T-helper 2 cell treated with Interferon-gamma antibody and Interleukin-4, amounts not matched to agents 100 ng/mL and 5 ng/mL, for 36 hours (primary cell): ENCODE results near the gene LRRC59. TPM values are rescaled to one million over a fixed set of nuclear protein-coding genes. Genes with fewer than 3 reads are reported as not detected.

Experiments
- intact Hi-C: fragments of 100-400 bp; cut with micrococcal nuclease; formaldehyde crosslinking; loops from one replicate; pipeline ENCODE4 v1.15.1; 2023
- total RNA-seq: library from RNA; stranded (reverse); gene quantifications from 2 replicates; pipeline ENCODE4 v1.2.3, GENCODE V29; 2022

LRRC59 gene
- total RNA-seq, 1 donor from 2014 or later: 92.8 TPM

DNA sequence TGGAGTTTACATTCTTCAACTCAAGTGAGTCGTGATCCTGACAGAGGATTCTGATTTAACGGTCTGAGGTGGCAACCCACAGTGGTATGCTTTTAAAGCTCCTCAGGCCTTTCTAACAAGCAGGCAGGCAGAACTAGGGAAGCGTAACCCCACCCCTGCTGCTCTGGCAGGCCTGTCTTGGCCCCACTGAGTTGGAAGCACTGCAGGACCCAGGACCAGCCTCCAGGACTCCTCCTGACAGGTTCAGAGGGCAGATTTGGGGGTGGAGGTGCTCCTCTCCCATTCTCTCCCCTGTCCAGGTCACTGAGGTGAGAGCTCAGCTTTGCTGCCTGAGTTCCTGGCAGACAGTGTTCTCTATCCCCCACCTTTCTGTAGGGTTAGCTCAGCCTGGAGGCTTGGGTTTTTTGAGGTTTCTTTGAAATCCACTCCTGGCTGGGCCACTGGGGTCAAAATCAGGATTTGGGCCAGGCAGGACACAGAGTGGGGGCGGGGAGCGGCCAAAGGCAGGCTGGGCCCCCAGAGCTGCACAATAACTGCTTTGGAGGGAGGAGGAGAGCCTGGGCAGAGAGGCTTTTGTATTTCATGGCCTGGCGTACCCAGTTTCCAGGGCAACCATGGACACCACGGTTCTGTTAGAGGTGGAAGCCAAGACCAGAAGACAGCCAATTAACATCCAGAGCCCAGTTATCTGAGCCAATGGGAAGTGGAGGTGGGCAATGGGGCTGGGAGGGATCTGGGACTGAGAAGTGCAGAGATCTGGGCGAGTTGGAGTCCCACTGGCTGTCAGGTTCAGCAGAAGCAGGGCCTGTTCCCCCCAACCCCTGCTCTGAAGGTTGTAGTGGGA is 33.9 kb downstream of the LRRC59 start:
- intact Hi-C loops: loop anchor here (2.0 kb wide), 1 partner anchor 33 kb away; the partner anchor contains the start of gene LRRC59

DNA sequence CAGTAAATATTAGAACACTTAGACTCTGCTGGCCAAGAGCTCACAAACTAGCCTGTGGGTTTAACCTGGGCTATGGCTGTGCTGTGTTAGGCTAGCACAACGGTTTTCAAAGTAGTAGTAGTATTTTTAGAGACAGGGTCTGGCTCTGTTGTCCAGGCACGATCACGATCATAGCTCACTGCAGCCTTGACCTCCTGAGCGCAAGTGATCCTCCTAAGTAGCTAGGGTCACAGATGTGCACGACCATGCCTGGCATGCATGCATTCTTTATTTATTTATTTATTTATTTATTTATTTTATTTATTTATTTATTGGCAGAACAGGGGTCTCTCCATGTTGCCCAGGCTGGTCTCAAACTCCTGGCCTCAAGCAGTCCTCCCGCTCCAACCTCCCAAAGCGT is 34.7 kb downstream of the LRRC59 start:
- intact Hi-C loops: loop anchor here (1.0 to 2.0 kb wide), 2 partner anchors 34 to 117 kb away; partner anchors contain the start of gene LRRC59

DNA sequence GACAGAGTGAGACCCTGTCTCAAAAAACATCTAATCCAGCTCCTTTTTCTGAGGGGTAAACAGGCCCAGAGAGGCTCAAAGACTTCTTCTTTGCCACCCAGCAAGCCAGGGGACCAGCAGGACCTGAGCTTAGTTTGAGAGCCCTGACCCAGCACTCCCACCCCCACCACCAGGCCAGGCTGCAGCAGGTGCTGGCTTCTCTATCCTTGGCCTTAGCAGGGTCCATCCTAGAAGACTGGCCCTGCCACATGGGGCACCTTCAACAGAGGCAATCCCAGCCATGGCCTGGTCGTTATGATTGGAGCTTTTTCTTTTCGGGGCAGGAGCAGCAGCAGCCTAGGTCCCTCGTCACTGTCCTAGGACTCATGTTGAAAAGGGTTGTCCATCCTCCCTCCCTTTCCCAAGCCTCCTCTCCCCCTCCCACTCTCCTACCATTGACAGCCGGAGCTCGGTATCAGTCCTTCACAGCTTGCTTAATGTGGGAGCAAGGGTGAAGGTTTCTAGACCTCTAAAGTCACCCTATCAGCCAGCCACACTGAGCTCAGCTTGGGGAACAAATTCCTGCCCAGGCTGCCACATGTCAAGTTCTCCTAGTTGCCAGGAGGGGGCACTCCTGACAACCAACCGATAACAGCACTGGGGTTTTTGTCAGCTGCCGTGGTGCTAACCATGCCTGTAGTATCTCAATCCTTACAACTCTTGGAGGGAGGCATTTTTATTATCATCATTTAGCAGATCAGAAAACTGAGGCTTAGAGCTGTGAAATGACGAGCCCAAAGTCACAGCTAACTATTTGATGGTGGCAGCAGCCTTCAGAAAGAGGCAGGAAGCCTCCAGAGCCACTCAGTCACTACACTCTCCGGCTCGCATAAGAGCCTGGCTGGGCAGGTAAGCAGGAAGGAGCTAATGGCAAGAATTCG is 35.5 kb downstream of the LRRC59 start:
- intact Hi-C loops: loop anchor here (1.0 to 2.0 kb wide), 2 partner anchors 35 to 117 kb away; partner anchors contain the start of gene LRRC59

DNA sequence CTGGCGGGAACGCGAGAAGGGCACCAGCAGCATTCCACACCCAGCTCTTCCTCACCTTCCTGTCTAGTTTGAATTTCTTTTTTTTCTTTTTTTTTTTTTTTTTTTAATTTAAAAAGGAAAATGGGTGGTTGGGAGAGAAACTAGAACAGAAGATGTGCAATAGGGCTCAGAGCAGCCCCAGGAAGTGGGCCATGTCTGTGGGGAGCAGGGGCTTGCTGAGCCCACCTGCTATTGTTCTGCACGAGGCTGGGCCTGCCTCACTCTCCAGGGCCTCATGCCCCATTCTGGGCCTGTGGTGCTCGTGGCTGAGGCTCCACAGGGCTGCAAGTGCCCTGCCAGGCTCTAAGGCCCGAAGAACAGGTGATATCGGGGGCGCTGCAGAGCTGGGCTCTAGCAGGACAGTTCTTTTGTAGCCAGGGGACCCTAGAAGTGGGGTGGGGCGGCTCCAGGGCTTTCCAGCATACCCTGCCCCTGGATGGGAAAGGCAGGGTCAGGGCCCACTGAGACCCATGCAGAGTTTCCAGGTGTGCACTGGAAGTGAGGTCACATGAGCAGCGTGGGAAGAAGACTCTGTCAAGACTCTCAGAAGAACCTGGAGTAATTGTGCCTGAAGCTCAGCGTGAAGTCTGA is 36.7 kb downstream of the LRRC59 start:
- intact Hi-C loops: no loop called here

DNA sequence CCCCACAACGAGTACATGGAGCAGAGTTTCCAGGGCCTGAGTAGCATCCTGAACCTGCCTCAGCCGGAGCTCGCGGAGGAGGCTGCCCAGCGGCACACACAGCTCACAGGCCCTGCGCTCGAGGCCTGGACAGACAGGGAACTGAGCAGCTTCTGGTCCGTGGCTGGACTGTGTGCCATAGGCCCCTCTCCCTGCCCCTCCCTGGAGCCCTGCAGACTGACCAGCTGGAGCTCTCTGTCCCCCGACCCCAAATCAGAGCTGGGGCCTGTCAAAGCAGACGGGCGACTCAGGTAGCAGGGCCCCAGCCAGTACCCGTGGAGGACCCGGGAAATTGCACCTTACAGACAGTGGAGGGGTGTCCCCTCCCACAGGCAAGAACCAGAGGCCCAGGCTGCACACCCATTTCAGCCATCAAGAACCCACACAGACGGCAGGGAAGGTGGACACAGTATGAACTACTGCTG is 37.3 kb downstream of the LRRC59 start:
- intact Hi-C loops: no loop called here

DNA sequence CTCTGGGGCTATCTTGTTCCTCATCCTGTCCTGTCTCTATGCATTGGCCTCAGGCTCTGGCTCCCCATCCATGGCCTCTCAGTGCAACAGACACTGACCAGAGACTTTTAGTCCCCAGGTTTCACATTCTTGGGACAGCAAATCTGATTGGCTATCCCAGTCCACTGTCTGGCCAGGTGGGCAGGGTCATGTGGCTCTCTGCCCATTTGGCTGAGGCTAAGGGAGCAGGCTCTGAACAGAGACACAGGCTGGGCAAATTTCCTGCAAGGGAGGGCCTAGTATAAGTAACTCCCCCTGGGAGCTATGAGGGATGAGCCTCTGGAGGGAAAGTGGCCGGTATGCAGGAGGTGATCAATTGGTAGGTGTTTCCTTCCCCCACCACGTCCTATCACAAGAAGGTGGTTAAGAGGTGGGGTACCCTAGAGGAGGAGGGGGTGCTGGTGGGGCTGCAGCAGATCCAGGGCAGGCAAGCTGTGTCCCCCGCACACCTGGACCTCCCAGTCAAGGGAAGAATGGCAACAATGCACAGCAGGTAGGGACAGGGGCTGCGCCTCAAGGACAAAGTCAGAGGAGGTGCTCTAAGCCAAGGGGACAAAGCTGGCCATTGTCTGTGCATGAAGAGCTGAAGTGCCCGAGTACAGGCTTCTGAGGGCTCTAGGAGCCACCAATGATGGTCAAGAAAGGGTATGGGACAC is 38.2 kb downstream of the LRRC59 start:
- intact Hi-C loops: no loop called here

DNA sequence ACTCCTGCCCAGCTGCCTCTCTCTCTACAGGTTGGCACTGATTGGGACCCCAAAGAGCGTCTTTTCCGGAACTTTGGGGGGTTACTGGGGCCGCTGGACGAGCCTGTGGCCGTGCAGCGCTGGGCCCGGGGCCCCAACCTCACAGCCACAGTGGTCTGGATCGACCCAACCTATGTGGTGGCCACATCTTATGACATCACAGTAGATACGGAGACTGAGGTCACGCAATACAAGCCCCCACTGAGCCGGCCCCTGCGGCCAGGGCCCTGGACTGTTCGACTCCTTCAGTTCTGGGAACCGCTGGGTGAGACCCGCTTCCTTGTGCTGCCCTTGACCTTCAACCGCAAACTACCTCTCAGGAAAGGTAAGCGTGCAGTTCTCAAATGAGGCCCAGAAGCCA is 39.1 kb downstream of the LRRC59 start:
- intact Hi-C loops: no loop called here

DNA sequence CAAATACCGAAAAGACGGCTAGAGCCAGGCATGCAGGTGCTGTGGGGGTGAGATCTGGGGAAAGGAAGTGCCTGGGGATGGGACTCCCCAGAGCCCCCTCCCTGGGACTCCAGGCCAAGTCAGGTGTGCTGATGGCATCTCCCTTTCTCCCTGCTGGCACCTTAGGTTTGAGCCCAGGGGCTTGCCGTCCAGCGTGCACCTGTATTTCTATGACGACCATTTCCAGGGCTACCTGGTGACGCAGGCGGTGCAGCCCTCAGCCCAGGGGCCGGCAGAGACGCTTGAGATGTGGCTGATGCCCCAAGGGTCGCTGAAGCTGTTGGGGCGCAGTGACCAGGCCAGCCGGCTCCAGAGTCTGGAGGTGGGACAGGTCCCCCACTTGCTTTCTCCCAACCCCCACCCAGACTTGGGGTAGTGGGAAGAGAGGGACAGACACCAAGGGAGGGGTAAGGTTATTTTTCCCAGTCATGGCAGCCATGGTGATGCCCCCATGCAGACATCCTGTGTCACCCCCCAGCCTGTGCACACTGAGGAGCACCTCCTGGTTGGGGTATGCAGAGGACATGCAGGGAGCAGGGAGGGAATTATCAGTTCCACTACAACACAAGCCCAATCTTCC is 40.3 kb downstream of the LRRC59 start:
- intact Hi-C loops: no loop called here

DNA sequence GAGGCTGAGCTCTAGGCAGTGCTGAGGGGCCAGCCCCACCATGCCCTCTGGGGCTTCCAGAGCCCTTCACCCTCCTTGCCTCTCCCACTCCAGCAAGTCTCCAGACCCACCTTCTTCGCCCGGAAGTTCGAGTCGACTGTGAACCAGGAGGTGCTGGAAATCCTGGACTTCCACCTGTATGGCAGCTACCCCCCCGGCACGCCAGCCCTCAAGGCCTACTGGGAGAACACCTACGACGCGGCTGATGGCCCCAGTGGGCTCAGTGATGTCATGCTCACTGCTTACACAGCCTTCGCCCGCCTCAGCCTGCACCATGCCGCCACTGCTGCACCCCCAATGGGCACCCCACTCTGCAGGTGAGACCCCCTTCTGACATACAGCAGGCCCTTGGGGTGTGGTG is 40.9 kb downstream of the LRRC59 start:
- intact Hi-C loops: no loop called here

DNA sequence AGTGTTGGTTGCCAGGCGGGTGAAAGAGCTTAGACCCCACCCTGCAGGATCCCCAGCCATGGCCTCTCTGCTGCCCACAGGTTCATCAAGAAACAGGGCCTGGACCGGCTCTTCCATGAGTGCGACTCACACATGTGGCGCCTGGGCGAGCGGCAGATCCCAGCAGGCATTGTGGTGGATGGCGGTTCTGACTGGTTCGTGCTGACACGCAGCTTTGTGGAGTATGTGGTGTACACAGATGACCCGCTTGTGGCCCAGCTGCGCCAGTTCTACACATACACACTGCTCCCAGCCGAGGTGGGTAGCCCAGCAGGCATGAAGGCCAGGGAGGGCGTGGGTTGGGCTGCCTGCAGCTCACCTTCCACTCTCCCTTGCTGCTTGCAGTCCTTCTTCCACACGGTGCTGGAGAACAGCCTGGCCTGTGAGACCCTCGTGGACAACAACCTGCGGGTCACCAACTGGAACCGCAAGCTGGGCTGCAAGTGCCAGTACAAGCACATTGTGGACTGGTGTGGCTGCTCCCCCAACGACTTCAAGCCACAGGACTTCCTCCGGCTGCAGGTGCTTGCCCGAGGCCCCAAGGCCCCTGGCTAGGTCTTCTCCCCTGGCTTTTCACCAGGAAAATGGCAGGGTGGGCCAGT is 41.5 kb downstream of the LRRC59 start:
- intact Hi-C loops: no loop called here

DNA sequence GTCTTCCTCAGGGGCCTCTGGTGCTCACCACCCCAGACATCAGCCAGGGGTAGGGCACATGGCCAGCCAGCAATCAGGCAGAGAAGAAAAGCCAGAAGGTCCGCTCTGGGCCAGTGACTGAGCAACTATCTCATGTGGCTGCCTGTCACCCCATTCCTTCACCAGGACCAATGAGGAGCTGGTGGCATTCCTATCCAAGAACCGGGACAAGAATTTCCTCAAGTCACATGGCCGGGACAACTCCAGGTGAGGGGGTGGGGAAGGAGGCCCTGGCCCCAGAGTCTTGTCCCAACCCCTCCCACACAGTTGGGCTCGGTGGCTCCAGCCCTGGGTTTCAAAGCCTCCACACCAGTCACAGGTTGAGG is 42.0 kb downstream of the LRRC59 start:
- intact Hi-C loops: no loop called here

DNA sequence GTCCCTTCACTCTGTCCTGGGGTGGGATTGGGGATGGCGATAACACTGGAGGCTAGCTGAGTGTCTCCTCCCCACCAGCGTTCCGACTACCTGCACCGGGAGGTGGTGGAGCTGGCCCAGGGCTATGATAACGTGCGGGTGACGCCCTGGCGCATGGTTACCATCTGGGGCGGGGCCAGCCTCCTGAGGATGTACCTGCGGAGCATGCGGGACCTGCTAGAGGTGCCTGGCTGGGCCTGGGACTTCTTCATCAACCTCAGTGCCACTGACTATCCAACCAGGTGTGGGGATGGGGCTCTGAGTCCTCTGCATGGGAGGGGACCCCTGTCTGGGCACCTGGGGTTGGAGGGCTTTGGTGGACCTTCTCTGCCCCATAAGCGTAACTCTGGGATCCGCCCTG is 42.5 kb downstream of the LRRC59 start:
- intact Hi-C loops: no loop called here

DNA sequence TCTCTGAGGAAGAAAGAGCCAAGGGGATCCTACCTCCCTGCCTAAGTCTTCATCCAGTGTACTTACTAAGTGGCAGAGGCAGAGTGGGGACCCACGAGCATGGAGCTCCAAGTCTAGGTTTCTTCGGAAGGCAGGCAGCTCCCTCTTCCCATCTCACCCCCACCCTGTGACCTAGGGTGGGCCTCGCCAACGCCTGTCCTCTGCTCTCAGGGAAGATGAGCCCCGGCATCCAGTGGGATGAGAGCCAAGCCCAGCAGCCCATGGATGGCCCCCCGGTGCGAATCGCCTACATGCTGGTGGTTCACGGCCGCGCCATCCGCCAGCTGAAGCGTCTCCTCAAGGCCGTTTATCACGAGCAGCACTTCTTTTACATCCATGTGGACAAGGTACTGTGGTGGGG is 43.1 kb downstream of the LRRC59 start:
- intact Hi-C loops: no loop called here

DNA sequence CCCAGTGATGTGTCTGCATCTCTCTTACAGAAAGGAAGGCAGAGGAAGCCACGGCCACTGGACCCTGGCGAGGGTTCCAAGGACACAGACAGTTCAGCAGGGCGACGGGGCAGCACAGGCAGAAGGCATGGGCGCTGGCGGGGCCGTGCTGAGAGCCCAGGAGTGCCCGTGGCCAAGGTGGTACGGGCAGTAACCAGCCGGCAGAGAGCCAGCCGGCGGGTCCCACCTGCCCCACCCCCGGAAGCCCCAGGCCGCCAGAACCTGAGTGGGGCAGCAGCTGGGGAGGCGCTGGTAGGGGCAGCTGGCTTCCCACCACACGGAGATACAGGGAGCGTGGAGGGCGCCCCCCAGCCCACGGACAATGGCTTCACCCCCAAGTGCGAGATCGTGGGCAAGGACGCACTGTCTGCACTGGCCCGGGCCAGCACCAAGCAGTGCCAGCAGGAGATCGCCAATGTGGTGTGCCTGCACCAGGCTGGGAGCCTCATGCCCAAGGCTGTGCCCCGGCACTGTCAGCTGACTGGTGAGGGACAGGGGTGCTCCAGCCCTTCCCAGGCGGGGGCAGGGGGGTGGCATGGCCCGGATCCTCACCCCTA is 43.6 kb downstream of the LRRC59 start:
- intact Hi-C loops: no loop called here

DNA sequence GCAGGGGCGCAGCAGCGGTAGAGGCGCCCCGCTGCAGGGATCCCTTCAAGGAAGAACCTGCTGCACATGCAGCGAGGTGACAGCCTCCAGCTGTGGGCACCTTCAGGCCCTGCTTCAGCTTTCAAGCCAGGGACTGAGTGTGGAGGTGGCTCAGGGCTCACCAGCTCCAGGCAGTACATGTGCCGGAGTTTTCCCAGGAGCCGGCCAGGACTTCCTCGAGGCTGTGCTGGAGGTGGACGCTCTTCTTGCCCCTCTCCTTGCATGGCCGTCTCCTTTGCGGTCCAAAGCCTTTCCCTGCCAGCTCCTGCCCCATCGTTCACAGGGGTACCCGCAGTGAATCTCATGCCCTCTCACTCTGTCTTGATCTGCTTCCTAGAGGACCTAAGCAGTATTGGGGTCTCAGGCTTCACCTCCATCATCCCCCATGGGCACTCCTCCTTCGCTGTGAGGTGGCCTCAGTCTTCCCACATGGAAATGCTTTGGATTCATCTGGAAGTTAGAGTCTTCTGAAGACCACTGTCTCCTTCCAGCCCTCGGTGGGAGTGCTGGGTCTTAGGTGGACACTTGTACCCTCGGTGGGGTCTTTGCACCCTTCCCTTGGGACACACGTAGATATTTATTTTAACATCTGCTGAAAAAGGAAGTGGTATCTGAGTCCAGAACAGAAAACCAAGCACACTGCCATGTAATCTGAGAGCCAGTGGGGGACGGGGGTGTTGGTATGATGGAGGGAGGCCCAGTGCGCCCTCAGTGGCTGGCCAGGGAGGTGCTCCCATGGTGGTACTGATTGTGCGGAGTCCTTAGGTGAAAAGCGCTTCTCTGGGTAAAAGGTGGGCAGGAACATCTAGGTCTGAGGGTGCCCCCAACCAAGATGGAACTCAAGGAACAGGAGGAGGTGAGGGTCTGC is 44.4 kb downstream of the LRRC59 start:
- intact Hi-C loops: no loop called here

DNA sequence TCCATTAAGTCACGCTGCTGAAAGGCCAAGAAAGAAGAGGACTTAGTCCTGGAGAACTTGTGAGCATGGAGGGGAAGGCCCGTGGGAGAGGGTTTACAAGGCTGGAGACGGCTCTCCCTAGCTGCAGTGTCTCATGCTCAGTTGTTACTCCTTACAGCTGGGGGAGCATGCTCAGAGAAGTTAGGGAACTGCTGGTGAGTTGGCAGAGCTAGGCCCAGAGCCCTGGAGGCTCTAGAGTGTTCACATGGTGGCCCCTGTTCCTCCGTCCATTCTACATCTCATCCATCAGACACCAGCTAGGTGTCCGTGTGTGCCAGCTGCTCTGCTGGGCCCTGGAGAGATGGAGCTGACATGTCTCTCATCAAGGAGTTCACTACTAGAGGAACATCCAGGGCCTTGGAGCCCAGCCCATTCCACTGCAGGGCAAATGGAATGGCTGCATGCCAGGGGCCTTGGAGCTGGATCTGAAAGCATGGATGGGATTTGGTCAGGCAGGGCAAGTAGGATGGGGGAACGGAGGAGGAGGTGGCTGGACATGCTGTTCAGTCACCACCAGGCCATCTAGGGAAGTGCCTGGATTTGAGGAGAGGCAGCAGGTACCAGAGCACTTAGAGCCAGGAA is 45.1 kb downstream of the LRRC59 start:
- intact Hi-C loops: no loop called here

DNA sequence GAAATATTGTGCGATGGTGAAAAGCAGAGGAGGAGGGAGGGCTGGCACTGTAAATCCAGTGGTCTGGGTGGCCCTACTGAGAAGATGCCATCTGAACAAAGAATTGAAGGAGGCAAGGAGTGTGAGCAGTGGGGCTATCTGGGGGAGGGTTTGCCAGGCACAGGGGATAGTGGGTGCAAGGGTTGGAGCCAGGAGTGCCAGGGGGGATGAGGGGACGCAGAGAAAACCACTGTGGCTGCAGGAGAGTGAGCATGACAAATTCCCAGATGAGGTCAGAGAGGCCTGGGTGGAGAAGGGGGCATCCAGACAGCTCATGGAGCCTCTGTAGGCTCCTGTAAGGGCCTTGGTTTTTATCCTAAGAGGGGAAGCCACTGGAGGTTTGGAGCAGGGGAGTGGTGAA is 46.6 kb downstream of the LRRC59 start:
- intact Hi-C loops: no loop called here

DNA sequence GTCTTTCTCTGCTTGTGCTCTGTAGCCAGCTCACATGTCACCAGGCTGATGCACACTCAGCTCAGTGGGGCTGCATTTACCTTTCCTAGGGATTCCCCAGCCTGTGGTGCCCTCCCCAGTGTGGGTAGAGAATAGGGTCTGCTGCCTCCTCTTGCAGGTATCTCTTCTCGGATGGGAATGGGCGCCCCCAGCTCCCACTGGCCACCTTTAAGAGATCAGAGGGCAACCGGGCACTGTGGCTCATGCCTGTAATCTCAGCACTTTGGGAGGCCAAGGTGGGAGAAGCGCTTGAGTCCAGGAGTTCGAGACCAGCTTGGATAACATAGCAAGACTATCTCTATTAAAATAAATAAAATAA is 48.1 kb downstream of the LRRC59 start:
- intact Hi-C loops: loop anchor here (5.0 kb wide), 1 partner anchor 147 kb away; the partner anchor contains the start of gene COL1A1
